ENCODE measurements around the gene MMP11.

- TF ChIP-seq CTCF (IDR thresholded peaks at IDR 0.05 in 2 of 3, conservative IDR thresholded peaks at IDR 0.05 in 1 of 3; ENCODE audit: borderline replicate concordance in 1 of 3, insufficient read depth in 1 of 3, low read depth in 2 of 3, low read length in 2 of 3) (no peak), CEBPB (IDR thresholded peaks at IDR 0.05; ENCODE audit: low read depth) (no peak), EGR1 (IDR thresholded peaks at IDR 0.05; ENCODE audit: low read depth) (no peak), POLR2AphosphoS5 (IDR thresholded peaks at IDR 0.05; ENCODE audit: low read depth, low read length) (no peak), SP1 (IDR thresholded peaks at IDR 0.05; ENCODE audit: low read depth) (no peak)
Measured at GRCh38 chr22:23787910-23788309, 15.3 kb downstream of the MMP11 start.

Data from HCT116 (cell line).